Prostate gland (tissue), 2 donors: ENCODE results near the gene DENND4C. TPM values are rescaled to one million over a fixed set of nuclear protein-coding genes. Genes with fewer than 3 reads are reported as not detected.
"Not testable (repeated sequence)": the region's sequence is repeated elsewhere in the genome, so short reads cannot be mapped to it uniquely, and the experiment has no call there.

ENCODE experiments used
- DNase-seq: peaks from one replicate; pipeline ENCODE4 v3.0.0-alpha.2; 2019; ENCODE audit warnings: low spot score
- H3K27ac ChIP-seq, 2 donors: fragments of 200-600 bp; sonication (generic); 2 replicates each; pipeline ENCODE4 v1.5.1; 2017 to 2019
- H3K27me3 ChIP-seq: fragments of 200-600 bp; sonication (generic); replicated peaks from 2 replicates; pipeline ENCODE4 v1.5.1; 2019; ENCODE audit not compliant: insufficient read depth
- H3K36me3 ChIP-seq, 2 donors: fragments of 200-600 bp; sonication (generic); 1 replicate in 1 of 2; 2 replicates in 1 of 2; pipeline versions ENCODE4 v1.5.1 to v1.8.1; 2017 to 2019
- H3K4me1 ChIP-seq: fragments of 200-600 bp; sonication (generic); replicated peaks from 2 replicates; pipeline ENCODE4 v1.5.1; 2019
- H3K4me3 ChIP-seq, 2 donors: fragments of 200-600 bp; sonication (generic); 2 replicates each; pipeline ENCODE4 v1.5.1; 2017 to 2019
- H3K9me3 ChIP-seq: fragments of 200-600 bp; sonication (generic); 2 replicates; pipeline ENCODE4 v1.5.1; 2017
- CTCF ChIP-seq, 4 experiments: fragments of 200-600 bp in 2 of 4; fragments of 450-650 bp in 2 of 4; sonication (generic) in 2 of 4; IDR thresholded peaks; 1 replicate in 3 of 4; 2 replicates in 1 of 4; pipeline ENCODE4 v1.5.1; 2016 to 2019; ENCODE audit warnings: antibody characterized with exemption in 4 of 4, mild to moderate bottlenecking in 2 of 4, moderate library complexity in 2 of 4
- POLR2A ChIP-seq: fragments of 450-650 bp; IDR thresholded peaks from one replicate; pipeline ENCODE4 v1.6.1; 2016; ENCODE audit warnings: antibody characterized with exemption, mild to moderate bottlenecking
- POLR2AphosphoS5 ChIP-seq: sonication (generic); formaldehyde crosslinking; IDR thresholded peaks from one replicate; pipeline ENCODE4 v1.6.1; 2017; ENCODE audit warnings: antibody characterized with exemption
- WGBS: methylation state at CpG from one replicate; pipeline ENCODE4 v1.1.5; 2018; 5-methylcytosine and 5-hydroxymethylcytosine counted together
- intact Hi-C: fragments of 100-400 bp; cut with DNase I; formaldehyde crosslinking; loops from one replicate; pipeline ENCODE4 v1.14.2; 2022
- total RNA-seq, 2 donors: library from RNA; depleted of rRNA; stranded (reverse); fragments of >200 nt; gene quantifications; one replicate each; pipeline ENCODE4 v1.1.0, GENCODE V29; 2016

Gene DENND4C
- total RNA-seq, 2 donors from 2014 or later = 71.4 to 104 TPM

- no peak for DNase-seq
- H3K27me3 ChIP-seq = no peaks in the 10 kb centered on the region
- WGBS = 95% methylated on average over 2 of the region's 2 CpGs
- no peaks in the 10 kb centered on the region for H3K4me1 ChIP-seq
- no peak overlapping the region for H3K4me3 ChIP-seq
- no peaks in the 10 kb centered on the region for H3K9me3 ChIP-seq
- TF ChIP-seq POLR2AphosphoS5 (no peak), POLR2A (no peak), CTCF (IDR thresholded peaks at IDR 0.05) (no peak)
- no peaks in the 10 kb centered on the region for H3K36me3 ChIP-seq
- H3K27ac ChIP-seq = no peak overlapping the region
- intact Hi-C loops = no loop called here
Observed at GRCh38 chr9:19410594-19410993, 180.1 kb downstream of the DENND4C start.

GRCh38 chr9:19411316-19411715 is 180.8 kb downstream of the DENND4C start:
- no peaks in the 10 kb centered on the region for H3K36me3 ChIP-seq
- H3K4me3 ChIP-seq = no peak overlapping the region
- TF ChIP-seq CTCF (IDR thresholded peaks at IDR 0.05) (no peak), POLR2AphosphoS5 (no peak), POLR2A (no peak)
- WGBS = 84% methylated on average over 8 of the region's 8 CpGs
- no peaks in the 10 kb centered on the region for H3K9me3 ChIP-seq
- no peak for DNase-seq
- H3K27ac ChIP-seq = no peak overlapping the region
- intact Hi-C loops = no loop called here
- no peaks in the 10 kb centered on the region for H3K4me1 ChIP-seq
- no peaks in the 10 kb centered on the region for H3K27me3 ChIP-seq

- intact Hi-C loops, H3K36me3 ChIP-seq, DNase-seq, H3K27ac ChIP-seq, H3K27me3 ChIP-seq, H3K9me3 ChIP-seq, H3K4me1 ChIP-seq, H3K4me3 ChIP-seq: not testable (repeated sequence)
- WGBS = 69% methylated on average over 3 of the region's 3 CpGs
Observed at GRCh38 chr9:19413456-19413855, 183.0 kb downstream of the DENND4C start.

GRCh38 chr9:19416143-19416542 is 185.7 kb downstream of the DENND4C start:
- DNase-seq = no peak
- no peaks in the 10 kb centered on the region for H3K36me3 ChIP-seq
- H3K27ac ChIP-seq = no peak overlapping the region
- no peaks in the 10 kb centered on the region for H3K9me3 ChIP-seq
- 90% methylated on average over 2 of the region's 2 CpGs for WGBS
- no peak overlapping the region for H3K4me3 ChIP-seq
- no peak for TF ChIP-seq POLR2A
- TF ChIP-seq POLR2AphosphoS5 = no peak
- no peak for TF ChIP-seq CTCF (IDR thresholded peaks at IDR 0.05)
- intact Hi-C loops = no loop called here
- no peaks in the 10 kb centered on the region for H3K27me3 ChIP-seq
- no peaks in the 10 kb centered on the region for H3K4me1 ChIP-seq

GRCh38 chr9:19420877-19421276 is 190.4 kb downstream of the DENND4C start:
- no peaks in the 10 kb centered on the region for H3K27me3 ChIP-seq
- no peaks in the 10 kb centered on the region for H3K36me3 ChIP-seq
- DNase-seq = no peak
- TF ChIP-seq POLR2AphosphoS5 (no peak), CTCF (IDR thresholded peaks at IDR 0.05) (no peak), POLR2A (no peak)
- H3K4me3 ChIP-seq = no peak overlapping the region
- no peaks in the 10 kb centered on the region for H3K4me1 ChIP-seq
- no peaks in the 10 kb centered on the region for H3K9me3 ChIP-seq
- no peak overlapping the region for H3K27ac ChIP-seq
- 95% methylated on average over 1 of the region's 1 CpG for whole genome bisulfite sequencing
- intact Hi-C loops = no loop called here

Other genes starting within 250 kb of the DENND4C start
- 1 to 10 TPM in 1 of 2 donors, under 1 TPM in 1; 0.36 to 6.1 TPM for gene SAXO1, start 197.5 kb upstream of the DENND4C start, total RNA-seq
- gene RRAGA, start 181.3 kb upstream of the DENND4C start, total RNA-seq = 10 to 100 TPM; 49.9 to 63.4 TPM
- gene HAUS6, start 127.8 kb upstream of the DENND4C start, total RNA-seq = 10 to 100 TPM in 1 of 2 donors, 1 to 10 TPM in 1; 7.3 to 11.3 TPM
- gene PLIN2, start 103.2 kb upstream of the DENND4C start, total RNA-seq = 10 to 100 TPM; 20.9 to 85.4 TPM
- 1,000 to 10,000 TPM in 1 of 2 donors, 100 to 1,000 TPM in 1; 934 to 2,048 TPM for gene RPS6, start 149.5 kb downstream of the DENND4C start, total RNA-seq
- 10 to 100 TPM; 11.1 to 14.0 TPM for gene ACER2, start 178.3 kb downstream of the DENND4C start, total RNA-seq